Measurements from ENCODE around the gene DYSF.
A peak's percentile ranks its signal among the peaks of the same experiment; 100 is the strongest.

The DYSF gene

DNA sequence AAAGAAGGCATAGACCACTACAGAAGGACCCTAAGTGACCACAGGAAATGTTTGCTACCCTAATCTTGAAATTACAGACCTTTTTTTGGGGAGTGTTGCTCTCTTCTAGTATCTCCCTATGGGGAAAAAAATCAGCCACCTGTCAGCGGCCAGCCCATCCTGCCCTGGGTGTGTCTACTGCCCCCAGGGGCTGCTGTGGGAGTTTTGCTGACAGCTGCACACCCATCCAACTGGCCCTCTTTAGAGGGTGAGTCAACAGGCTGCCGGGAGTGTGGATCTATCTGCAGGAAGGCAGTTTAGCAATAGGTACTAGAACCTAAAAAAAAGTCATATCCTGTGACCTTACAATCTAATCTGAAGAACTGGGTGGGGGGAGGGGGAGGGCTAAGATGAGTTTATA, 796 bp upstream of the DYSF start:
- Mint-ChIP-seq H3K27ac (no peak overlapping the region), H3K4me3 (no peak overlapping the region), H3K9me3 (no peaks in the 10 kb centered on the region), H3K4me1 (peaks cover 12% of the 10 kb centered on the region), H3K27me3 (peaks cover 63% of the 10 kb centered on the region), H3K36me3 (no peaks in the 10 kb centered on the region)
- peak; percentile 46 for ATAC-seq

DNA sequence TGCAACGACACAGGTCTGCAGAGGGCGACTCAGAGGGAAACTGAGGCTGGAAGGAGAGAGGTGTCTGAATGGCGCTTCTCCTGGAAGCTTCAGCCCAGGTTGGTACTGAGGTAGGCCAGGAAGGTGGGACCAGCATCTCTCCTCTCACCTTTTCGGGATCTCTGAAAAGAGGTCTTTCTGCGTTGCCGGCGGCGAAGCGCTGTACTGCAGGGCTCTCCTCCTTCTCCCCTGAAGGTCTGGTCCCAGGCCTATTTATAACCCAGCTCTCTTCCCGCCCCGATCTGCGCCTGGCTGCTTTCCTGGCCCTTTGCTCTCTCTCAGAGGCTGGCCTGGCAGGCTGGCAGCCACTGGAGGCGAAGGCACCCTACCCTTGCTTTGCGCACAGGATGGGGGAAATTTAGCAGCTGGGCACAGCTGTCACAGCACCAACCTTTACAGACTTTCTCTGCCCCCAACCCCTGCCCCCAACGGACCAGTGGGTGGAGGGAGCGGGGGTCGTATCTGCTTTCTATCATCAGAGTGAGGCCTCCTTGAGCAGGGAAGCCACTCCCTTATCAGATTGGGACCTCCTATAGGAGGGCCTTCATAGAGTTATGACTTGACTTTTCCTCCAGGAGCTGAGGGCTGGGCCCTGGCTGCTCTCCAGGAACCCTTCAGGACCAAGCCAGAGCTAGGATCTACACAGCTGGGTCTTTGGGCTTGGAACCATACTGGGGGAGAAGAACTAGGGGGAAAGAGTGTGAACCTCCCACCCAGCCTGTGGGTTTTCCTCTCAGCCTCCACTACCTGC, 1.1 kb downstream of the DYSF start:
- H3K4me3 Mint-ChIP-seq: no peak overlapping the region
- no peak overlapping the region for H3K27ac Mint-ChIP-seq
- no peaks in the 10 kb centered on the region for H3K9me3 Mint-ChIP-seq
- no peak for ATAC-seq
- H3K36me3 Mint-ChIP-seq: no peaks in the 10 kb centered on the region
- peaks cover 12% of the 10 kb centered on the region for H3K4me1 Mint-ChIP-seq
- H3K27me3 Mint-ChIP-seq: peaks cover 67% of the 10 kb centered on the region

DNA sequence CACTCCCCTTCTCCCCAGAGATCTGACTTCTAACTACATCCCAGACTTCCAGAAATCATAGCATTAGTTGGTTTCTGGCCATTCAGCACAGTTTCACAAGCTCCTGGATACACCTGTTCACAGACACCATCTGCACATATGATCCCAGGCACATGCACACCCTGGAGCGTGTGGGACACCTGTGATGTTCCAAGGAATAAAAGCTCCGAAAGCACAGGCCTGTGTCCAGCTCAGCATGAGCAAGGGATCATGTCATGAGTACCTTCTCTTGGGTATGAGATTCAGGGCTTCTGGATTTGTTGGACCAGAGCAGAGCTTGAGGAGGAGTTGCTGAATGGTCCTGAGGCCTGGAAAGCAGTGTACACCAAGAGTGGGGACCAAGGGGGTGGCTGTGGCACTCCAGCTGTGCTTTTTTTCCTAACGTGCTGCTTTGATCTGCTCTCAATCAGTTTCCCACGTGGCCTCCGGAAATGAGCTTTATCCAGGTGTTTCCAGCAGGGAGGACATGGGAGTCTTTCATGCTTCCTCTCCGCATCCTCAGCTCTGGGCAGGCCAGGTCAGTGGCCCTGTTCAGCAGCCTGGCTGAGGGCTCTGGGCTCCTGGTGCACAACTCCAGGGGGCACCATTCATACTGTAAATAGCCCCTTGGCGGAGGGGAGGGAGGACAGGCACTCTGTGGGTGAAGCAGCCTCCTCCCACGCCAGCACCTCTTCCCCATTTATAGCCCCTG, 1.8 kb downstream of the DYSF start:
- Mint-ChIP-seq H3K4me1 (peaks cover 12% of the 10 kb centered on the region), H3K4me3 (no peak overlapping the region), H3K27ac (no peak overlapping the region), H3K36me3 (no peaks in the 10 kb centered on the region), H3K9me3 (no peaks in the 10 kb centered on the region), H3K27me3 (peaks cover 67% of the 10 kb centered on the region)
- ATAC-seq: no peak

DNA sequence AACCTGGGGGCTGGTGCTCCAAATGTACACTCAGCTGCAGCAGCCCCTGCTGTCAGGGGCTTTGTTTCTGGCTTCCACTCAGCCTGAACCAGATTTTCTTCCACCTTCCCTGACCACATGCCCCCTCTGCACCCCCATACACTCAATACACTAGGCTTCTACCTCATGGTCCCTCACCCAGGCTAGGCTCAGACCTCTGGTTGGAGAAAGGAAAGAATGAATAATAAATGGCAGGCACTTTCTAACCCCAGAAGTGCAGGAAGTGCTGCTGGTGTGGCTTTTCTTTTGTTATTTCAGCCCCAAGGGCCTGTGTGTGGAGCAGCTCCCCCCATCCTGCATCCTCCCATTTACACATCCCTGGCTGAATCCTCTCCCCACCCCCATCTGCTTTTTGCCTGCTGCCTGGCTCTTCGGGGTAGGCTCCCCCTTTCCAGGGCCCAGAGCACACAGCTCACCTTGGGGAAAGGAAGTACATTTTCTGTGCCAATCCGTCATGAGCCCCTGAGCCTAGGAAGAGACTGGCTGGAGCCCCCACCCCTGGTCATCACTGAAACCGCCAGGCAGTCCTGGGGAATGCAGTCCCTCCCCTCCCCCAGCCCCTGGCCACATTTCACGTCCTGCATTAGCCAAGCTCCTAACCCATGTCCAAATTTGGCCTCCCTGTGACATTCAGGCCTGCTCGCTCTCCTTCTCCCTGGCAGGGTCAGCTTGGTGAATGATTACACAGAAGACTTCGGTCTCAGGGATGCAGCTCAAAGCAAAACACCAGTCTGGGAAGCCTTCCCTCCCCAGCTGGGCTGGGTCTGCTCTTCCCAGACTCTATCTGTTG, 2.6 kb downstream of the DYSF start:
- Mint-ChIP-seq H3K4me3 (no peak overlapping the region), H3K36me3 (no peaks in the 10 kb centered on the region), H3K27me3 (peaks cover 67% of the 10 kb centered on the region), H3K4me1 (peaks cover 12% of the 10 kb centered on the region), H3K9me3 (no peaks in the 10 kb centered on the region), H3K27ac (no peak overlapping the region)
- ATAC-seq: no peak

DNA sequence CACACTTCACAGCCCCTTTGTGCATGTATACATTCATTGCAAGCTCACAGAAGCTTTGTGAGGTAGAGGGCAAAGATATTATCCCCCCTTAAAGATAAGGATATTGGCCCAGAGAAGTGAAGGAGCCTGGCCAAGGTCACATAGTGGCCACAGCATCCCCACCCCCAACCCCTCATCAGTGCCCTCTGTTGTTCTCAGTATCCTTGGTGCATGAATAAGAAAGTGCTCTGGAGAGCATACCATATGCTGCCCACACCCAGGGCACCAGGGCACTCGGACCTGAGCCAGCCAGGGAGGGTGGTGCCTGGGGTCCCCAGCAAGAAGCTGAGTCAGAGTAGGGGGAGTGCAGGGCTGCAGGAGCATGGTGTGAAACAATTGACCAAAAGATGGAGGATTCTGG, 3.3 kb downstream of the DYSF start:
- H3K4me1 Mint-ChIP-seq: peaks cover 12% of the 10 kb centered on the region
- H3K27ac Mint-ChIP-seq: no peak overlapping the region
- H3K27me3 Mint-ChIP-seq: peaks cover 61% of the 10 kb centered on the region
- no peaks in the 10 kb centered on the region for H3K36me3 Mint-ChIP-seq
- H3K9me3 Mint-ChIP-seq: peaks cover 2% of the 10 kb centered on the region
- ATAC-seq: no peak
- no peak overlapping the region for H3K4me3 Mint-ChIP-seq

DNA sequence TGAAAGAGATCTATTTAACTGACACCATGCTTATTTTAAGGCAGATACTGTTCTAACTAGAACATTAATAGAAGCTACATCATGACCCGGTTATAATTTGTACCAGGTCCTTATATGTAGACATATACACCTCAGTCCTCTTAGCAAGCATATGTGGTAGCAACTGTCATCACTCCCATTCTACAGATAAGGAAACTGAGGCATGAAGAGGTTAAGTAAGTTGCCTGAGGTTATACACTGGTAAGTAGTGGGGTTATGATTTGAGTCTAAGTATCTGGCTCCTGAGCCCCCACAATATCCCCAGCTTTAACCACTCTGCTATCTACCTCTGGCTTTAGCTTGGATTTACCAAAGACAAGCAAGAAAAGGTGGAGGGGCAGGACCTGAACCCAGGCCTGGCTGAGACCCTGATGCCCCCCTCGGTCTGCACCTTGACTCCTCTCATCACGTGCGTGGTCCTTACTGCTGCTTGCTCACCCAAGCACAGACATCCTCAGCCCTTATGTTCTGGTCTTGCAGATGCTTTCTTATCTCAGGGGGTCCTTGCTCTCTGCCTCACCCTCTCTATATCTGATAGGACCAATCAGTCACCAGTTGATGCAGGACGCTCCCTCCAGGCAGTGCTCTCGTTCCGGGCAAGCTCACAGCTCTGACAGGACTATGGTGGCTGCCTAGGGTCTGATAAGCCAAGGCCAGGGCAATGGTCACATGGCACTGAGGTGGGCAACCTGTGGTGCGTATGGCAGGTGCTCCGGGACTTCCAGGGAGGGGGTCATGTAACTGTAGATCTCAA, 4.0 kb downstream of the DYSF start:
- H3K4me1 Mint-ChIP-seq: peaks cover 11% of the 10 kb centered on the region
- peaks cover 2% of the 10 kb centered on the region for H3K9me3 Mint-ChIP-seq
- no peak for ATAC-seq
- H3K27ac Mint-ChIP-seq: no peak overlapping the region
- no peaks in the 10 kb centered on the region for H3K36me3 Mint-ChIP-seq
- no peak overlapping the region for H3K4me3 Mint-ChIP-seq
- peaks cover 54% of the 10 kb centered on the region for H3K27me3 Mint-ChIP-seq

DNA sequence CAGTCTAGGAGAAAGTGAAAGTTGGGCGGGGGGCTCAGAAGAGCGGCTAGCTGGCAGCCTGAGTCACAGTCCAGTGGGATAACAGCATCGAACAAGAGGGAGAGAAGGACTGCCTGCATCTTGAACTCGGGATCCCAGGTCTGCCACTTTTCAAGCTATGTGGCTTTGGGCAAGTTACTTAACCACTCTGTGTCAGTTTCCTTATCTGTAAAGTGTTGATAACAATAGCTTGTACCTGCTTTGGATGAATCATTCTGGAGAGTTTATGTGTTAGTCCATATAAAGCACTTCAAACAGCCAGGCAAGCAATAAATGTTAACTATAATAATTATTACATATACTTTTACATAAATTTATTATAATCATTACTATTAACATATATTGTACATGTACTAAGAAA, 4.6 kb downstream of the DYSF start:
- no peak for ATAC-seq
- peaks cover 48% of the 10 kb centered on the region for H3K27me3 Mint-ChIP-seq

DNA sequence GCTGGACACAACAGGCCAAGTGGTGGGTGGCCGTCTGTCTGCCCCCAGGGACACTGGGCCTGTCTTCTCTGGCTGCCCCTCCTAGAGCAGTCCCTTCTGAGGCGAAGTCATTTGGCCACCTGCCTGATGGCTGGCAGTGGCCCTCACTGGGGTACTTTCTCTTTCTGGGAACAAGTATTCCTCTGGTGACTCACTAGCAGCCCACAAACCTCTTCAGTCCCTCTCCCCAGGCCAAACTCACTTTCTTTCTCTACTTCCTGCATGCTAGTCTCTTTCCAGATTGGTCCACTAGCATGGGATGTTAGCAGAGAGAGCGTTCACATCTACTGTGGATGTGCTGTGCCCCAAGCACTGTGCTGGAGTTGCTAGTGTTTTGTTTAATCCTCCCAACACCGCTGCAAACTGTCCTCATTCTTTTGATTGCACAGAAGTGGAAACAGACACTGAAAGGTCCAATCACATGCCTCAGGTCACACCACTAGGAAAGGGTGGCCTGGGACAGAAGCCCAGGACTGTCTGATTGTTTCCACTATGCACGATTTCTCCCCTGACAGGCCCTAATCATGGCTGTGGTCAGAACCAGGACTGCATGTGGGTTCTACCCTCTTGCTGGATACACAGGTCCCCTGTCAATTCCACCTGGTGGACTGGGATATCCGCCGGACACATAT, 5.2 kb downstream of the DYSF start:
- peaks cover 42% of the 10 kb centered on the region for H3K27me3 Mint-ChIP-seq
- no peak for ATAC-seq

More for the DNA sequence above, 4.6 kb downstream of the DYSF start:
- peaks cover 6% of the 10 kb centered on the region for H3K4me1 Mint-ChIP-seq
- no peak overlapping the region for H3K4me3 Mint-ChIP-seq
- H3K36me3 Mint-ChIP-seq: no peaks in the 10 kb centered on the region
- H3K27ac Mint-ChIP-seq: no peak overlapping the region
- H3K9me3 Mint-ChIP-seq: peaks cover 2% of the 10 kb centered on the region

DNA sequence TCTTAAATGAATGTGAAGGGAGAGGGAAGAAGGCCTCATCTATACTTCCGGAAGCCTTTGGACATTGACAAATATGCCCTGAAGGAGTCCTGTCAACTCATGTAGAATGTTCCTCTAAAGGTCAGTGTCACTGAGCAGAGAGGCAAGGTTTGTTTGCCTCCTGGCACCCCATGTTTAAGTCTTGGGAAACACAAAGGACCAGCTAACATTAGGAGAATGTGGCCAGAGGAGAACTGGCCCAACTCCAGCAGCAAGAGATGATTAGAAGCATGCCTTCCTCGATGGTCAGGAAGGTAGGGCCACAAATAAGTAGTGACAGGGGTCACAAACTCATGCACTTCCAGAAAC, 5.7 kb downstream of the DYSF start:
- Mint-ChIP-seq H3K27ac (no peak overlapping the region), H3K9me3 (peaks cover 2% of the 10 kb centered on the region), H3K27me3 (peaks cover 39% of the 10 kb centered on the region), H3K4me3 (no peak overlapping the region), H3K4me1 (peaks cover 6% of the 10 kb centered on the region), H3K36me3 (no peaks in the 10 kb centered on the region)
- no peak for ATAC-seq

More for the DNA sequence above, 5.2 kb downstream of the DYSF start:
- no peak overlapping the region for H3K4me3 Mint-ChIP-seq
- H3K27ac Mint-ChIP-seq: no peak overlapping the region
- peaks cover 2% of the 10 kb centered on the region for H3K9me3 Mint-ChIP-seq
- no peaks in the 10 kb centered on the region for H3K36me3 Mint-ChIP-seq
- H3K4me1 Mint-ChIP-seq: peaks cover 6% of the 10 kb centered on the region

DNA sequence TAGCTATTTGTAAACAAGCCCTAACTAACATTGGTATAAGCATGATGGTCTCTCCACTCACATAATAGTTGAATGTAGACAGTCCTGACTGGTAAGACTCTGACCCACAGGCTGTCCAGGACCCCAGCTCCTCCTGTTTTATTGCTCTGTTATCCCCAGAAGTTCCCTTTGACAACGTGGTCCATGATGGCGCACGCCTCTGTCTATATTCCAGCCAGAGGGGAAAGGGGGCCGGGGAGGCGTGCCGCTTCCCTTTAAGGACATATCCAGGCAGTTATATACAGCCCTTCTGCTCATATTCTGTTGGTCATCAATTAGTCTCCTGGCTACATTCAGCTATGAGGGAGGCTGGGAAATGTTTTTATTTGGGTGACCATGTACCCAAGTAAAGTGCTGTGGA, 6.7 kb downstream of the DYSF start:
- Mint-ChIP-seq H3K36me3 (no peaks in the 10 kb centered on the region), H3K4me3 (no peak overlapping the region), H3K27me3 (peaks cover 29% of the 10 kb centered on the region), H3K4me1 (no peaks in the 10 kb centered on the region), H3K9me3 (peaks cover 2% of the 10 kb centered on the region), H3K27ac (no peak overlapping the region)
- no peak for ATAC-seq

DNA sequence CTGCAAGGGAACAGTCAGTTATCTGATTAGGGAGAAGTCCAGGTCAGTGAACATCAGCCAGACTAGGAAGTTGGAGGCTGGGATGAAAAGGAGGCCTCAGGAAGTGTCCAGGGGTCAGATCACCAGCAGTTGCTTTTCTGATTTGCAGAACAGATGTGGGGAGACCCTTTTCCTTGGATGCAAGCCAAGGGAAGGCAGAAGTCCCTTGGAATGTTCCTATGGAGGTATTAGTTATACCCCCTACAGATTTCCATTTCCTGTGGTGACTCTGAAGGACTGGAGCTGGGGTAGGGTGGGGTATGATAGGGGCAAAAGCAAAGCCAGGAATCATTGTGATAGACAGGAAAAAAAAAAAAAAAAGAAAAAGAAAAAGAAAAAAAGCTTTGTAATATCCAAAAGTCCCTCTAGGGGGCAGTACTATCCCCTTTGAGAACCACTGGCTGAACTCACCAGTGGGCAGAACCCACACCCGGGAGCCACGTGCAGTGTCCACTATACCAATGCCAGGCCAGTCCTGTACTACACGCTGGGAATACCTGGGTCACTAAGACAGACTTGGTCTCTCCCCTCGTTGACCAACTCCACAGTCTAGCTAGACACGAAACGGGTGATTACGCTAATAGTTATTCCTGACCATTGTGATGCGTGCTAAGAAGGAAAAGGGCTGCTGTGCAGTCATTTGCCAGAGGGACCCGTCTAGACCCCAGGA, 7.4 kb downstream of the DYSF start:
- Mint-ChIP-seq H3K4me1 (no peaks in the 10 kb centered on the region), H3K4me3 (no peak overlapping the region), H3K27me3 (peaks cover 22% of the 10 kb centered on the region), H3K36me3 (no peaks in the 10 kb centered on the region), H3K27ac (no peak overlapping the region), H3K9me3 (peaks cover 2% of the 10 kb centered on the region)
- ATAC-seq: no peak

DNA sequence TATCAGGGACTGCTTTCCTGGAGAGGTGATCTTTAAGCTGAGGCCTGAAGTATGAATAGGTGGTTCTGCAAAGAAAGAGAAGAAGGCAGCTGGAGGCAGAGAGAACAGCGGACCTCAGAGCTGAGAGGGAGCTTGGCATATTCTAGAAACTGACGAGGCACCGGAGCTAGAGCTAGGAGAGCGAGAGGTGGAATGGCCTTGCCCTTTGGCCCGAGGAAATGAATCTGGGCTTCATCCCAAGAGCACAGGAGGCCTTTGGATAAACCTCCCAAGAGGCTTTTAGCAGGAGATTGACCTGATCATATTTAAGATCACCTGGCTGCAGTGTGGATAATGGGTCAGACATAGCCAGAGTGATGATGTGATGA, 7.9 kb downstream of the DYSF start:
- H3K36me3 Mint-ChIP-seq: no peaks in the 10 kb centered on the region
- H3K4me3 Mint-ChIP-seq: no peak overlapping the region
- H3K4me1 Mint-ChIP-seq: no peaks in the 10 kb centered on the region
- no peak overlapping the region for H3K27ac Mint-ChIP-seq
- peaks cover 2% of the 10 kb centered on the region for H3K9me3 Mint-ChIP-seq
- ATAC-seq: no peak
- peaks cover 17% of the 10 kb centered on the region for H3K27me3 Mint-ChIP-seq

DNA sequence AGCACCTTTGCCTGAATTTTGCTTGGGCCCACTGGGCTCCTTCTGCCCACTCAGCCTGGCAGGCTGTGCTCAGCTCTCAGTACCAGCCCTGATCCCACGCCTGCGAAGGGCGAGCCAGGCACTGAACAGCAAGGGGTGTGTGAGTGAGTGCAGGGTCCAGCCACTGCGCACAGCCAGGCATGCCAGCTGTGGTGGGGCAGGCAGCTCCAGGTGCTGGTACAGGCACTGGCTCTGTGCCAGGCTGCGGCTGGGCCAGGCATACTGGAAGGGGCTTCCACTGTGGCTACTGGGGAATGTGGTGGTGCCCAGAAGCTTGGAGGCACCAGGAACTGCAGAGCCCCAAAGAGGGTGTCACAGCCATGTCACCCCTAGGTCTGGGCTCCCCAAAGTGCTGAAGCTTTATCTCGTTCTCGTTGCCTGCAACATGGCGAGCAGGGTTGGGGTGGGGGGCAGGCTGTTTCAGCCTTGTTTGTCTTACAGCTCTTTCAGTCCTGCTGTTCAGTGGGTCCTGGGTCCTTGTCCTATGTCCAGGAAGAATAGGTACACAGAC, 8.8 kb downstream of the DYSF start:
- ATAC-seq: no peak
- no peaks in the 10 kb centered on the region for H3K36me3 Mint-ChIP-seq
- peaks cover 14% of the 10 kb centered on the region for H3K27me3 Mint-ChIP-seq
- peaks cover 2% of the 10 kb centered on the region for H3K9me3 Mint-ChIP-seq
- H3K4me1 Mint-ChIP-seq: peaks cover 5% of the 10 kb centered on the region
- H3K27ac Mint-ChIP-seq: no peak overlapping the region
- H3K4me3 Mint-ChIP-seq: no peak overlapping the region

Measured in stimulated activated memory B cell treated with anti-CD40 and anti-IgM and Interleukin-4, amounts not matched to agents 10 μg/mL and 1 μg/mL and 100 μg/mL, for 72 hours (primary cell).